Ramos (cell line): ENCODE results near the gene EEF2.

Source experiments
- in situ Hi-C: fragments of 300-500 bp; cut with MboI; formaldehyde crosslinking; loops from one replicate; pipeline ENCODE4 v1.14.3; 2022; ENCODE audit warnings: low sequenced_read_pairs; ENCODE audit not compliant: unreplicated experiment

EEF2 gene

GRCh38 chr19:3986260-3987041 is 1.2 kb upstream of the EEF2 start:
- in situ Hi-C loops = no loop called here

- in situ Hi-C loops = no loop called here
Measured at GRCh38 chr19:3985643-3986259, 488 bp upstream of the EEF2 start.

GRCh38 chr19:3984584-3984907 is 717 bp downstream of the EEF2 start:
- in situ Hi-C loops = no loop called here

GRCh38 chr19:3983936-3984583 is 1.2 kb downstream of the EEF2 start:
- in situ Hi-C loops = no loop called here

- in situ Hi-C loops = no loop called here
Measured at GRCh38 chr19:3983542-3983914, 1.7 kb downstream of the EEF2 start.

- in situ Hi-C loops = no loop called here
Measured at GRCh38 chr19:3982701-3983541, 2.3 kb downstream of the EEF2 start.

GRCh38 chr19:3981736-3982681 is 3.3 kb downstream of the EEF2 start:
- in situ Hi-C loops = no loop called here

GRCh38 chr19:3981373-3981735 is 3.9 kb downstream of the EEF2 start:
- in situ Hi-C loops = no loop called here

GRCh38 chr19:3980353-3981251 is 4.7 kb downstream of the EEF2 start:
- in situ Hi-C loops = no loop called here

- in situ Hi-C loops = no loop called here
Measured at GRCh38 chr19:3979674-3980352, 5.5 kb downstream of the EEF2 start.

GRCh38 chr19:3979289-3979673 is 6.0 kb downstream of the EEF2 start:
- in situ Hi-C loops = no loop called here

GRCh38 chr19:3978145-3978544 is 7.1 kb downstream of the EEF2 start:
- in situ Hi-C loops = no loop called here

GRCh38 chr19:3977242-3978143 is 7.8 kb downstream of the EEF2 start:
- in situ Hi-C loops = no loop called here

GRCh38 chr19:3976495-3977241 is 8.6 kb downstream of the EEF2 start:
- in situ Hi-C loops = no loop called here

- in situ Hi-C loops = no loop called here
Measured at GRCh38 chr19:3975637-3976087, 9.6 kb downstream of the EEF2 start.

GRCh38 chr19:3975144-3975543 is 10.1 kb downstream of the EEF2 start:
- in situ Hi-C loops = no loop called here
